Measurements from ENCODE around the gene TPRX2. TPM values are rescaled to one million over a fixed set of nuclear protein-coding genes. Genes with fewer than 3 reads are reported as not detected.

The TPRX2 gene, protein sequence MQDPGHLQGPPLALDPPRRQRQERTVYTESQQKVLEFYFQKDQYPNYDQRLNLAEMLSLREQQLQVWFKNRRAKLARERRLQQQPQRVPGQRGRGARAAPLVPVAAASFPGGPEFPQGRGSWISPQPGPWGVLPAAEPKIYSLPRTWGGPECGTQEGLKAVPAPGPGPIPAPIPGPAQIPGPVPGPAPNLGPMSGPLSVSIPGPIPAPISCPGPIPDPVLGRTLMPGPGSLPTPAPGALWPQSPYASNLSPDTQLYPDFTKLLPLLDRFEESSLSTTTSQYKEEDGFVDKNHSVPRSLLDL
- total RNA-seq (2022; extraction: Qiagen RNA extraction) = not detected in 5 replicates

DNA sequence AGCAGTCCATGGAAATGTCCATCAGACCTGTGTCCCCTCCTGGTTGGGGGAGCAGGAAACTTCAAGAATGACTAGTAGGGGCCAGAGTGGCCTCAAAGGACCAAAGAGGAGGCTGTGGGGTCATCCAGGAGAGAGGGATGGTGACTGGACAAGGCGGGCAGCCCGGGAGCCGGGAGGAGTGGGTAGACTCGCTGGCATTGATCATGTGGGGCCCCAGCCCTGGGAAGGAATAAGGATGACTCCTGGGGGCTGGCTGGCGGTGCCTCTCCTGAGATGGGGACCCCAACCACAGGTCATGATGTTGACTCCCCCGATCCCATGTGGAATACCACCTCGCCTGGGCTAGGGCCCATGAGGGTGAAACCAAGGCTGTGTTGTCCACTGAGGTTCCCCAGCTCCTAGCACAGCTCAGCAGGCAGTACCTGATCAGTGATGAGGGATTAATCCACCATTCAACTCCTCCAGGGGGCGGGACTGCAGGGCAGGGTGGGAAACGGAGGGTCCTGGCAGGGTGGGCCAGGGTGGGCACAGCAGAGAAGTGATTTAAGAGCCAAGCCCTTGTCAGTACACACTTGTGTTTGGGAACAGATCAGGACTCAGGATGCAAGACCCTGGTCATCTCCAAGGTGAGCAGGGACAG is at the start of gene TPRX2:
Gene TPRX2 (plus strand): TSS at position 590 of the 640 bp plus-strand sequence. CDS start 12 bp downstream, at position 602.

DNA sequence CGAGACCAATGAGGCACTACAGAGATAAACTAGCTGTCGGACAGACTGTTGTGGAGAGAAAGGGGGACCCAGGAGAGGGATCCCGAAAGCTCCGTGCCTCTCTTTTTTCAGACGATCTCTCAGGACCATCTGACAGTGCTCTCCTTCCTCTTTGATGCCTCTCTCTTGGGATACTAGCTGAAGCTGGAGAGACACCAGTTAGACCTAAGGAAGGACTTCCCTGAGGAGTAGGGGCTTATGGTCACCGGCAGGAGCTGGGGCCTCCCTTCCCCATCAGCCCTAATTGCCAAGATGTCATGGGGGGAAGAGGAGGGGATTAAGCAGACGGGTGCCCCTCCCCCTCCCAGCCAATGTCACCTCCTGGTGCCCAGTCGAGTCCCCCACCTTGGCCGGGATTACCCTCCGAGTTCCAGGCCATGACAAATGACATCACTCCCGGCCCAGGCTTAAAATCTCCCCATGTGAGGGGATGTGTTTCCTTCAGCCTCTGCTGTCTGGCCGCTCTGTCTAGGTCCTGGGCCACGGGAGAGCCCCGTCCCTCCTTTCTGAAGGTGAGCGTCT is 37.5 kb upstream of the TPRX2 start, which contains the start of gene CRX:
Gene CRX (plus strand): TSS at position 478 of the 561 bp plus-strand sequence. CDS start 12,507 bp downstream, outside the sequence.

DNA sequence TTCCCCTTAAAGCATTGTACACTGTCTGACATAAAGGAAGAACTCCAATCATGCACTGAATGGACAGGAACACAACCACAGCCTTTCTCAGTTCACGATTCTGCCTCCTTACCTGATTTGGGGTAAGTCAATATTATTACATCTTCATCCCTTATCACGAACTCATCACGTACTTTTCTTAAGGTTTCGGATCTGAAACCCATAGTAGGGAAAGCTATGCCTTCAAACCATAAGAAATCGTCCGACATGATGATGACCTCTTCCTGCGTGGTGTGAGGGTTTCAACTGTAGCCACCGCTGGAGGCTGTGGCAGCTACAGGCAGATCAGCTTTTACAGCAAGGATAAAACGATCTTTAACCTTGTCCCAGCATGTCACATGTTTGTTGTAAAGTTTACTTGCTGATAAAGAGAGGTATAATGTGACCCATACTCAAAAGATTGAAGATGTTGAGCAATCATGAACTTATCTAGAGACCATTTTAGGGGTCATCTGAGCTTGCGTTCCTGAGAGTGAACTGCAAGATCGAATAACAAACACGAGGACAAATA is 27.1 kb downstream of the TPRX2 start, which contains the start of gene SULT2A1:
Gene SULT2A1 (minus strand): TSS at position 306 of the 550 bp plus-strand sequence. CDS start 58 bp downstream, at position 248.

Other genes with a start within 250 kb of the TPRX2 start
- gene EHD2, start 145.8 kb upstream of the TPRX2 start, total RNA-seq (2022; extraction: Qiagen RNA extraction) = 124 to 156 TPM (median 148 TPM) in 5 replicates
- gene NOP53, start 113.7 kb upstream of the TPRX2 start, total RNA-seq (2022; extraction: Qiagen RNA extraction) = 235 to 317 TPM (median 251 TPM) in 5 replicates
- 105 to 169 TPM (median 160 TPM) in 5 replicates for gene SELENOW, start 80.5 kb upstream of the TPRX2 start, total RNA-seq (2022; extraction: Qiagen RNA extraction)
- not detected in 5 replicates for gene TPRX1, start 54.7 kb upstream of the TPRX2 start, total RNA-seq (2022; extraction: Qiagen RNA extraction)
- gene CRX, start 37.3 kb upstream of the TPRX2 start, total RNA-seq (2022; extraction: Qiagen RNA extraction) = not detected in 5 replicates
- 0.06 TPM in 2 of 5 replicates, not detected in the others for gene SULT2A1, start 27.1 kb downstream of the TPRX2 start, total RNA-seq (2022; extraction: Qiagen RNA extraction)
- gene BSPH1, start 132.9 kb downstream of the TPRX2 start, total RNA-seq (2022; extraction: Qiagen RNA extraction) = not detected in 5 replicates
- gene ELSPBP1, start 135.4 kb downstream of the TPRX2 start, total RNA-seq (2022; extraction: Qiagen RNA extraction) = not detected in 5 replicates
- not detected in 5 replicates for gene CABP5, start 184.8 kb downstream of the TPRX2 start, total RNA-seq (2022; extraction: Qiagen RNA extraction)

All from A549 treated with AZD2906 at 1 μM for 4 hours (cell line).